OCI-LY1 (cell line): Measurements from ENCODE around the gene PCSK6.

Experiments used
- H2AFZ ChIP-seq: fragments of 200-600 bp; sonication (generic), shearing (Covaris generic); 2 replicates; pipeline ENCODE4 v1.6.0; 2014; ENCODE audit warnings: antibody characterized with exemption, mild to moderate bottlenecking, low read length
- H3F3A ChIP-seq: fragments of 200-600 bp; sonication (generic), shearing (Covaris generic); 2 replicates; pipeline ENCODE4 v1.6.0; 2014; ENCODE audit warnings: mild to moderate bottlenecking, antibody characterized with exemption, low read length, moderate library complexity; ENCODE audit not compliant: insufficient read depth
- H3K27ac ChIP-seq: fragments of 200-600 bp; sonication (generic); 2 replicates; pipeline ENCODE4 v1.5.1; 2014; ENCODE audit warnings: low read length, mixed run types, mild to moderate bottlenecking, low read depth; ENCODE audit not compliant: poor library complexity, severe bottlenecking
- H3K27me3 ChIP-seq: fragments of 200-600 bp; sonication (generic); 2 replicates; pipeline ENCODE4 v1.6.0; 2014; ENCODE audit warnings: antibody characterized with exemption, mild to moderate bottlenecking, low read length, moderate library complexity; ENCODE audit not compliant: insufficient read depth
- H3K36me3 ChIP-seq: fragments of 200-600 bp; sonication (generic); 2 replicates; pipeline ENCODE4 v1.6.1; 2014; ENCODE audit warnings: mild to moderate bottlenecking, antibody characterized with exemption, low read length, moderate library complexity, mixed read lengths; ENCODE audit not compliant: insufficient read depth
- H3K4me1 ChIP-seq: fragments of 200-600 bp; sonication (generic); 2 replicates; pipeline ENCODE4 v1.5.1; 2014; ENCODE audit warnings: mild to moderate bottlenecking, low read length, moderate library complexity; ENCODE audit not compliant: insufficient read depth, severe bottlenecking
- H3K4me2 ChIP-seq: fragments of 200-600 bp; sonication (generic), shearing (Covaris generic); 2 replicates; pipeline ENCODE4 v1.6.1; 2014; ENCODE audit warnings: low read length
- H3K4me3 ChIP-seq: fragments of 200-600 bp; sonication (generic); 2 replicates; pipeline ENCODE4 v1.5.1; 2014; ENCODE audit warnings: low read length, low read depth, mild to moderate bottlenecking, mixed read lengths; ENCODE audit not compliant: poor library complexity, severe bottlenecking
- H3K79me2 ChIP-seq: fragments of 200-600 bp; shearing (Covaris generic); 2 replicates; pipeline ENCODE4 v1.6.1; 2016; ENCODE audit warnings: mixed run types, low read length, mixed read lengths; ENCODE audit not compliant: insufficient read depth
- H3K9ac ChIP-seq: fragments of 200-600 bp; sonication (generic), shearing (Covaris generic); 2 replicates; pipeline ENCODE4 v1.6.1; 2014; ENCODE audit warnings: mild to moderate bottlenecking, low read length, mixed read lengths
- H3K9me2 ChIP-seq: fragments of 200-600 bp; sonication (generic), shearing (Covaris generic); 2 replicates; pipeline ENCODE4 v1.6.1; 2014; ENCODE audit warnings: low read depth, mild to moderate bottlenecking, low read length, mixed read lengths
- H3K9me3 ChIP-seq: fragments of 200-600 bp; shearing (Covaris generic); 2 replicates; pipeline ENCODE4 v1.6.1; 2014; ENCODE audit warnings: low read length, mixed read lengths
- H4K20me1 ChIP-seq: fragments of 200-600 bp; sonication (generic), shearing (Covaris generic); 2 replicates; pipeline ENCODE4 v1.6.0; 2016; ENCODE audit warnings: mild to moderate bottlenecking, low read length; ENCODE audit not compliant: insufficient read depth
- EZH2 ChIP-seq: fragments of 200-600 bp; sonication (generic), shearing (Covaris generic); IDR thresholded peaks from 2 replicates; pipeline ENCODE4 v1.8.0; 2017; ENCODE audit warnings: borderline replicate concordance, mixed run types, mild to moderate bottlenecking, antibody characterized with exemption, low read length, moderate library complexity, mixed read lengths
- TF ChIP-seq, protein P1 (sequence below): fragments of 200-600 bp; sonication (generic), shearing (Covaris generic); IDR thresholded peaks from 2 replicates; pipeline ENCODE4 v1.5.1; 2017; ENCODE audit warnings: mild to moderate bottlenecking, antibody characterized with exemption, low read length, moderate library complexity, mixed read lengths

PCSK6 gene

DNA sequence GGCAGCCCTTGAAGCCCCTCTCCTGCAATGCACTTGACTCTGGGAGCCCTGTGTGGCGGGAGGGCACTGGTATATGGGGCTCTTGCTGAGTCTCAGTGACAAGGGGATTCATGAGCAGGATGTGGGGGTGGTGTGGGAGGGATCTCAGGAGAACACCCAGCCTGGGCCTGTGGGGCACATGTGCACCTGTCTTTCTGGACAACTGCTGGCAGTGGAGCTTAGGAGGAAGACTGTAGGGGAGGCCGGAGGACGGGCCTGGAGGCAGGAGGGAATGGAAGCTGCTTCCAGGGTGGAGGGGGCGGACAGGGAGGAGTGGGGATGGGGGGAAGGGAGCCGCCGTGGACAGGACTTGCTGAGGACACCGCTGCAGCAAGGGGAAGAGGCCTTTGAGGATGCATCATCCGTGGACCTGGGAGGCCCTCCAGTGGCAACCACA lies 183.7 kb downstream of the PCSK6 start:
- Histone ChIP-seq H3K27ac (no peak overlapping the region), H3K4me1 (no peaks in the 10 kb centered on the region), H2AFZ (no peak overlapping the region), H3K4me3 (no peak overlapping the region), H3F3A (no peaks in the 10 kb centered on the region), H4K20me1 (no peaks in the 10 kb centered on the region), H3K36me3 (no peaks in the 10 kb centered on the region), H3K79me2 (no peaks in the 10 kb centered on the region), H3K9me2 (no peaks in the 10 kb centered on the region), H3K27me3 (0 out of 2 replicates have a peak, but pooled peaks cover 9% of the 10 kb centered on the region), H3K9ac (no peak overlapping the region), H3K4me2 (no peak overlapping the region), H3K9me3 (no peaks in the 10 kb centered on the region)
- TF ChIP-seq EZH2, result no peak
- TF ChIP-seq, protein P1, sequence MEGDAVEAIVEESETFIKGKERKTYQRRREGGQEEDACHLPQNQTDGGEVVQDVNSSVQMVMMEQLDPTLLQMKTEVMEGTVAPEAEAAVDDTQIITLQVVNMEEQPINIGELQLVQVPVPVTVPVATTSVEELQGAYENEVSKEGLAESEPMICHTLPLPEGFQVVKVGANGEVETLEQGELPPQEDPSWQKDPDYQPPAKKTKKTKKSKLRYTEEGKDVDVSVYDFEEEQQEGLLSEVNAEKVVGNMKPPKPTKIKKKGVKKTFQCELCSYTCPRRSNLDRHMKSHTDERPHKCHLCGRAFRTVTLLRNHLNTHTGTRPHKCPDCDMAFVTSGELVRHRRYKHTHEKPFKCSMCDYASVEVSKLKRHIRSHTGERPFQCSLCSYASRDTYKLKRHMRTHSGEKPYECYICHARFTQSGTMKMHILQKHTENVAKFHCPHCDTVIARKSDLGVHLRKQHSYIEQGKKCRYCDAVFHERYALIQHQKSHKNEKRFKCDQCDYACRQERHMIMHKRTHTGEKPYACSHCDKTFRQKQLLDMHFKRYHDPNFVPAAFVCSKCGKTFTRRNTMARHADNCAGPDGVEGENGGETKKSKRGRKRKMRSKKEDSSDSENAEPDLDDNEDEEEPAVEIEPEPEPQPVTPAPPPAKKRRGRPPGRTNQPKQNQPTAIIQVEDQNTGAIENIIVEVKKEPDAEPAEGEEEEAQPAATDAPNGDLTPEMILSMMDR, result no peak

DNA sequence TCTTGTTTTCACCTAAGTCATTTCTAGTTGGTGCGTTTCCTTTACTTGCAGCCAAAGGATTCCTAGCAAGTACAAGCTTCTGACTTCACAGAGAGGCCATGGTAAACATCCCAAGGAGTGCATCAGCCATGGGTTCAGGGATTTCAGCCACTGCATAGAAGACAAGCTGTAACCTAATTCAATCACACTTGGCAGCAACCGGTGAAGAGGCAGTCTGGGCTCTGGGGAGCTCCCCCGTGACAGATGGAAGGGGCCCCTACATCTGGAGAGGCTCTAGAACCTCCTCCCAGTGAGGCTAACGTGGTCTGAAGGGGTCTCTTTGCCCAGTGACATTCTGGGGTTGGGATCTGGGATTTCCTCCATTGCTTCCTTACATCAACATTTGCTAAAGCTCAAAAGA lies 186.1 kb downstream of the PCSK6 start:
- Histone ChIP-seq H3K36me3 (no peaks in the 10 kb centered on the region), H3K4me1 (no peaks in the 10 kb centered on the region), H3K9me3 (no peaks in the 10 kb centered on the region), H3K79me2 (no peaks in the 10 kb centered on the region), H3K4me2 (no peak overlapping the region), H3K9ac (no peak overlapping the region), H3F3A (no peaks in the 10 kb centered on the region), H3K27ac (no peak overlapping the region), H4K20me1 (no peaks in the 10 kb centered on the region), H3K4me3 (no peak overlapping the region), H2AFZ (no peak overlapping the region), H3K27me3 (0 out of 2 replicates have a peak, but pooled peaks cover 9% of the 10 kb centered on the region), H3K9me2 (no peaks in the 10 kb centered on the region)
- TF ChIP-seq EZH2, result no peak

DNA sequence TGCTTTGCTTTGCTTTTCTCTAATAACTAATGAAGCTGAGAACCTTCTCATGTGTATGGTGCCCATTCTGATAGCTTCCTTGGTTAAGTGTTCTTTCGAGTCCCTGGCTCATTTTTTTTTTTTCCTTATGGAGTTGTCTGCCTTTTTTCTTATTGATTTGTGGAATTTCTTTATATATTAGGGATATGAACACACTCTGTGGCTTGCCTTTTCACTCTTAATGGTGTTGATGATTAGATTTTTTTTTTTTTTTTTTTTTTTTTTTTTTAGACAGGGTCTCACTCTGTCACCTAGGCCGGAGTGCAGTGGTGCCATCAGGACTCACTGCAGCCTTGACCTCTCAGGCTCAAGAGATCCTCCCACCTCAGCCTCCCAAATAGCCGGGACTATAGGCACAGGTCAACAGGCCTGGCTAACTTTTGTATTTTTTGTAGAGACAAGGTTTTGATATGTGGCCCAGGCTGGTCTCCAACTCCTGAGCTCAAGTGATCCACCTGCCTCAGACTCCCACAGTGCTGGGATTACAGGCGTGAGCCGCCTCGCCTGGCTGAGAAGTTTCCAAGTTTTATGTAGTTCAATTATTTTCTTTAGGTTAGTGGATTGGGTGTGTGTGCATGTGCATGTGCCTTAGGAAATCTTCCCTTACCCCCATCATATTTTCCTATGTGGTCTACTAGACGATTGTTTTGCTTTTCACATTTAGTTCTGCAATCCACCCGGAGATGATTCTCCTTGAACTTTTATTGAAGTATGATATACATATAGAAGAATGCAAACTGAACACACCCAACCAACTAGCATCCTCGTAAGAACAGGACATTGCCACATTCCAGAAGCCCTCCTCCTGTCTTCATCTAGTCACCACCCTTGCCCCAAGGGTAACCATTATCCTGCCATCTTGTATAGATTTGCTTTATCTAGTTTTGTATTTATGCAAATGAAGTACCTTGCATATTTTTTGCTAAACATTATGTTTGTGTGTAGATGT lies 192.8 kb downstream of the PCSK6 start:
- TF ChIP-seq, protein P1, result no peak
- no peak for TF ChIP-seq EZH2
- H3K36me3 ChIP-seq, result peaks cover 10% of the 10 kb centered on the region
- no peaks in the 10 kb centered on the region for H3K9me3 ChIP-seq
- H4K20me1 ChIP-seq, result 0 out of 2 replicates have a peak, but pooled peaks cover 6% of the 10 kb centered on the region
- H2AFZ ChIP-seq, result no peak overlapping the region
- peak overlapping the region; percentile 98; the same call in 1 of the 2 replicates for H3K4me2 ChIP-seq
- H3F3A ChIP-seq, result no peaks in the 10 kb centered on the region
- no peak overlapping the region for H3K4me3 ChIP-seq
- H3K9me2 ChIP-seq, result no peaks in the 10 kb centered on the region
- H3K9ac ChIP-seq, result no peak overlapping the region
- H3K4me1 ChIP-seq, result peaks cover 31% of the 10 kb centered on the region
- peaks cover 32% of the 10 kb centered on the region for H3K79me2 ChIP-seq
- H3K27ac ChIP-seq, result no peak overlapping the region
- H3K27me3 ChIP-seq, result no peaks in the 10 kb centered on the region
